H7 (cell line): Measurements from ENCODE around the gene FLT1. TPM values are rescaled to one million over a fixed set of nuclear protein-coding genes. Genes with fewer than 3 reads are reported as not detected.

Source experiments
- DNase-seq: peaks from one replicate; pipeline ENCODE4 v3.0.0; 2012
- H3K27me3 ChIP-seq: 2 replicates; pipeline ENCODE4 v1.6.0; 2011; ENCODE audit warnings: mild to moderate bottlenecking, low read length; ENCODE audit not compliant: control insufficient read depth, insufficient read depth
- H3K36me3 ChIP-seq: replicated peaks from 2 replicates; pipeline ENCODE4 v1.5.1; 2011; ENCODE audit warnings: low read length; ENCODE audit not compliant: control insufficient read depth, insufficient read depth
- H3K4me3 ChIP-seq: 2 replicates; pipeline ENCODE4 v1.5.1; 2011; ENCODE audit warnings: low read depth, mild to moderate bottlenecking, control low read depth, low read length, moderate library complexity; ENCODE audit not compliant: insufficient read depth
- total RNA-seq: library from RNA; depleted of rRNA; stranded (reverse); fragments of >200 nt; shearing (Covaris generic); gene quantifications from 2 replicates; pipeline ENCODE4 v1.2.3, GENCODE V29; 2014; rRNA removed

The FLT1 gene
- total RNA-seq: 55.3 and 59.4 TPM in 2 replicates

DNA sequence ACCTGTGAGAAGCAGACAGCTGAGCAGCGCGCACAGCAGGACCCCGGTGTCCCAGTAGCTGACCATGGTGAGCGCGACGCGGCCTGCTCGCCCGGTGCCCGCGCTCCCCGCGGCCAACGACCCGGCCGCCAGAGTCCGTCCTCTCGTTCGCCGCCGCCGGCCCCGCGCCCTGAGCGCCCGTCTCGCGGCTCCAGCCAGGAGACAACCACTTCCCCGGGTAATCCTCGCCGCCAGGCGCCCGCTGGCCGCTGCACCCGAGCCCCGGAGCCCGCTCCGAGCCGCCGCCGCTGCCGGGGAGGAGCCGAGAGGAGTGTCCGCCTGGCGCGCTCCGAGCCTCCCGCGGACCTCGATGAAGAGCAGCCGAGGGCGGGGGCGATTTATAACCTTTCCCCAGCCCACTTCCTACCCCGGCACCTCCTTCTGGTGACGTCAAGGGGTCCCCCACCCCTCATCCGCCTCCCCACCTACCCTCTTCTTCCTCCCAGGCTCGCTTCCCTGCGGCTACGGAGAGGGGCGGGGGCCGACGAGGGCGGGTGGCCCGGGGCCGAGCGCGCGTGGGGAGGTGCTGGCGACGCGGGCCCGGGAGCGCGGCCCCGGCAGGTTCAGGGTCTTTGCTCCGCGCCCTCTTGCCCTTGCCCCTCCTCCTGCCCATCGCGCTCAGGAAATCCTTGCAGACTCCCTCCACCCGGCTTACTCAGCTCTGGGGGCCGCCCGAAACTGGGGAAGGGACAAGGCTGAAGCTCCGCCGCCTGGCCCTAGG is at the start of gene FLT1:
Gene FLT1, minus strand, starts transcription at position 351 of the 760 bp plus-strand sequence. Its CDS starts 285 bp downstream, at position 66.
- H3K36me3 ChIP-seq: no peaks in the 10 kb centered on the region
- H3K4me3 ChIP-seq: peak within 1 kb of the TSS; percentile 90
- H3K27me3 ChIP-seq: peaks cover 25% of the 10 kb centered on the region
- peak; percentile 92 for DNase-seq

DNA sequence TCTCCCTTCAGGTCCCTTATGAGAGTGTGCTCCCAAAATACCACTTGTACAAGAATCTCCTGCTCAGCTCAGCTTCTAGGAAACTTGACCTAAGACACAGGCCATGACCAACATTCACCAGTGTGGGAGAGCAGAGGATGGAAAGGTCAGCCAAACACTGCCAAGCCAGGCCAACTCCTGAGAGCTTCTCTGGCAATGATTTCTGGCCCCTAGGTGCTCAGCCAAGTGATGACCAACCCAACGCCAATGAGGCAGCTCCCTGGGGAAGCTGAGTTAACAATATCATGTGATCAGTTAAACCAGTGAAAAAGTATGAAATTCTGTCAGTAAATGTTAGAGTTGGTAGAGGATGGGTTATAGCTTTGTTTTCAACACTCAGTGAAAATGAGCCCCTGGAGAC is 49.1 kb upstream of the FLT1 start:
- no peaks in the 10 kb centered on the region for H3K27me3 ChIP-seq
- no peak for DNase-seq
- no peaks in the 10 kb centered on the region for H3K36me3 ChIP-seq
- no peak overlapping the region for H3K4me3 ChIP-seq

DNA sequence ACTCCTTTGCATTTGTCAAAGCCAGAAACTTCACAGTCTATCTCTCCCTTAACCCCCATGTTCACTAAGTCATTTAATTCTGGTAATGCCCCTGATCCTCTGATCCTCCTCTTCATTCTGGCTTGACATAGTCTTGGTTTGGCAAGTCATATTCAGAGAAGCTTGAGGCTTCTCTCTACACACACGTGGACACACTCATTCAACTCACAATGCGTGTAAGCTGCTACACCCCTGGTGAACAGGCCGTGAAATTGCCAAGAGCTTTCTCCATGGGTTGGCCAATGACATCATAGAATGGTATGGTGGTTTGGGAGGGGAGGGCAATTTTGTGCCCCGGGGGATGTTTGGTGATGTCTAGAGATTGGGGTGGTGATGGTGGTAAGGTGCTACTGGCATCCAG is 47.9 kb upstream of the FLT1 start:
- no peak for DNase-seq
- no peak overlapping the region for H3K4me3 ChIP-seq

DNA sequence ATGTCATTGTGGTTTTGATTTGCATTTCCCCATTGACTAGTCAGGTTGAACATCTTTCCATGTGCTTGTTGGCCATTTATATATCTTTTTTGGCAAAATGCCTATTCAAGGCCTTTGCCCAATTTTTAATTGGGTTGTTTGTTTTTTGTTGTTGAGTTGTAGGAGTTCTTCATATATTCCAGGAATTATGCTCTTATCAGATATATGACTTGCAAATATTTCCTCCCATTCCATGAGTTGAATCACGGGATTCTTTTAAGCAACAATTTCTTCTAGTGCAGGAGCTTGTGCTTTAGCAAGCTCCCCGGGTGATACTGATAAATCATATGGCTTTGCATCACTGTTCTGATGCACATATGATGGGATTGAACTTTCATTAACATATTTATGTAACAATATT is 47.0 kb upstream of the FLT1 start:
- no peak for DNase-seq
- Histone ChIP-seq H3K27me3 (no peaks in the 10 kb centered on the region), H3K4me3 (no peak overlapping the region), H3K36me3 (no peaks in the 10 kb centered on the region)

More for the DNA sequence above, 47.9 kb upstream of the FLT1 start:
- no peaks in the 10 kb centered on the region for H3K27me3 ChIP-seq
- no peaks in the 10 kb centered on the region for H3K36me3 ChIP-seq

GRCh38 chr13:28540612-28541011 is 45.7 kb upstream of the FLT1 start:
- peak; percentile 60 for DNase-seq
- H3K36me3 ChIP-seq: no peaks in the 10 kb centered on the region
- no peak overlapping the region for H3K4me3 ChIP-seq
- H3K27me3 ChIP-seq: no peaks in the 10 kb centered on the region

DNA sequence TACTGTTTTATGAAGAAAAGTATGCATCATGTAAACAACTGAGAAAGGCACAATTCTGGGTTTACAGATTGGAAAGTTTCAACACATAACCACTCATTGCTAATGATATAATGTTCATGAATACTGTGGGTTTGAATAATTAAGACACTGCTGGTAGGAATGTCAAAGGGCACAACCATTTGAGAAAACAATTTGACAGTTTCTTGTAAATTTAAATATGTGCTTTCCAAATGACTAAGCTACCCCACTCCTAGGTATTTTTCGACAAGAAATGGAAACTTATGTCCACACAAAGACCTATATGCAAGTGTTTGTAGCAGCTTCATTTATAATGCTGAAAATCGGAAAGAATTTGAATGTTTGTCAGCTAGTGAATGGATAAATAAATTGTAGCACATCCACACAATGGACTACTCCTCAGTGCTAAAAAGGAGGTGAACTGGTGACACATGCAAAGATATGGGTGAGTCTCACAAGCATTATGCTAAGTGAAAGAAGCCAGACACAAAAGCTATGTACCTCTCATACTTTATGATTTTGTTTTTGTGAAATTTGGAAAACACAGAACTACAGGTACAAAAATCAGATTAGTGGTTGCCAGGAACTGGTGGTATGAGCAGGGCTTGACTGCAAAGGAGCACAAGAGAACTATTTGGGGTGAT is 44.8 kb upstream of the FLT1 start:
- no peak for DNase-seq
- Histone ChIP-seq H3K4me3 (no peak overlapping the region), H3K27me3 (no peaks in the 10 kb centered on the region)

DNA sequence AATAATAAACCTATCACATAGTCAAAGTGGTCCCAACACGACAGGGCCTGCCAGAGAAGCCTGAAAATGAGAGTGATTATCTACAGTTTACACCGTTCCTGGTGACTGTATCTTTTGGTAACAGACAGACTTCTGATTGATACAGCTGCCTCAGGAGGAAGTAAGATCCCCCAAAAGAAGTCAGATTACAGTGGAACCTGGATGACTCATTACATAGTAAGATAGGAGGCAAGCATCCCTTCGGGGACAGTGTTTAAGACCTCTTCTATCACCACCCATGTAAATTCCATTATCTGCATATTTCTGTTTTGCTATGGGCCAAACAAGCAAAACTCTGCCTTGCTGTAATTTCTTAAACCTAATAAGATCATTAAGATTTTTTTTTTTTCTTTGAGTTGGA is 44.0 kb upstream of the FLT1 start:
- Histone ChIP-seq H3K27me3 (no peaks in the 10 kb centered on the region), H3K36me3 (no peaks in the 10 kb centered on the region), H3K4me3 (no peak overlapping the region)
- no peak for DNase-seq

More for the DNA sequence above, 44.8 kb upstream of the FLT1 start:
- no peaks in the 10 kb centered on the region for H3K36me3 ChIP-seq

DNA sequence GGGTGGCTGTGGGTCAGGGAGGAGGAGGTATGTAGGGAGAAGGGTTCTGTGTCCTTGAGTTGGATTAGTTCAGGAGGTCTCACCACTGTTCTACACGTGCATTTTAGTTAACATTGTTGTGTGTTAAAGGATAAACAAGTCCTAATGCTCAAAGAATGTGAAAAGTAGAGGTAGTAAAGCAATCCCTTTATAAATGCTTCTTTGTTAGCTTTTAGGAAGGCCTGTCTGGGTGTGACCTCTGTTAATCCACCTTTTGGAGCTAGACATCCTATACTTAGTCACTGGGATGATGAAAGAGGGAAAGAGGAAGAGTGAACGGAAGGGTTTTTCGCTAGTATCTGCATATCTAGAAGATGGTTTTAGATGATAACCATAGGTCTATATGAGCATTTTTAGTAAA is 42.2 kb upstream of the FLT1 start:
- Histone ChIP-seq H3K27me3 (peaks cover 12% of the 10 kb centered on the region), H3K36me3 (no peaks in the 10 kb centered on the region), H3K4me3 (no peak overlapping the region)
- no peak for DNase-seq

- Histone ChIP-seq H3K4me3 (no peak overlapping the region), H3K27me3 (peaks cover 20% of the 10 kb centered on the region), H3K36me3 (no peaks in the 10 kb centered on the region)
- no peak for DNase-seq
Measured at GRCh38 chr13:28536371-28536770, 41.4 kb upstream of the FLT1 start.

- Histone ChIP-seq H3K4me3 (no peak overlapping the region), H3K36me3 (no peaks in the 10 kb centered on the region), H3K27me3 (peaks cover 21% of the 10 kb centered on the region)
- DNase-seq: no peak
Measured at GRCh38 chr13:28535734-28536133, 40.8 kb upstream of the FLT1 start.

DNA sequence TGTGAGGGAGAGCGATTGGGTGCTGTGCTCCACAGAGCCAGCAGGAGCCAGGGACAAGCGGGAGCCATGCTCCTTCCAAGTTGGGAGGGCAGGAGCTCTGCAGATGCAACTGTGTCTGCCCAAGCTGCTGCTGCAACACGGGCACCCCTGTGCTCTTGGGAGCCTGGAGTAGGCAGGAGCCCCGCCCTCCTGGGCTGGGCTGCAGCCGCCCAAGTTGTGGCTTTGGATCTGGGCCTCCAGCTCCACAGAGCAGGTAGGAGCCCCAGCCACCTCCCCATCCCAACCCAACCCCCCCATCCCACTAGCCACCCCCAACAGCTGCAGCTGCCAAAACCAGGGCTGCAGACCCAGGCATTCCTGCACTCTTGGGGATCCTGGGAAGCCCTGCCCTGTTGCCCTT is 39.9 kb upstream of the FLT1 start:
- H3K4me3 ChIP-seq: no peak overlapping the region
- H3K27me3 ChIP-seq: peaks cover 21% of the 10 kb centered on the region
- no peak for DNase-seq
- no peaks in the 10 kb centered on the region for H3K36me3 ChIP-seq

DNA sequence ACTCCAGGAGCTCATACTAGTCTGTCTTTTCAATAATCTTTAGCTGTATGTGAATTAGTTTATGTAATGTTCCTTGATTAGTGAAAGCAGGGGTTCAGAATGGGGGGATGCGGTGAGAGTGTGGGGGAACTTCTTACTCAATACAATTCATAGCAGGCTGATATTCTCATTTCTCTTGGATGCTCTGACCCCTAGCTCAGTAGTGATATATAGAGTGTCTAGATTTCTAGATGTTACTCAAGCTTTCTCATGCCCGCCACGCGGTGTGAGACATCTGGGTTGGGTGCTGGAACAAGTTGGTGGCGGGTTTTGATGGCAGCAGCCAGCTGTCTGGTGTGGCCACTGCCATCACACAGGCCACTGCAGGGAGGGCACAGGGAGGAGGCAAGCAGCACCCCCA is 39.3 kb upstream of the FLT1 start:
- Histone ChIP-seq H3K27me3 (peaks cover 21% of the 10 kb centered on the region), H3K4me3 (no peak overlapping the region)

GRCh38 chr13:28533441-28534166 is 38.7 kb upstream of the FLT1 start:
- Histone ChIP-seq H3K36me3 (no peaks in the 10 kb centered on the region), H3K4me3 (no peak overlapping the region), H3K27me3 (peaks cover 21% of the 10 kb centered on the region)

More for the DNA sequence above, 39.3 kb upstream of the FLT1 start:
- DNase-seq: no peak
- no peaks in the 10 kb centered on the region for H3K36me3 ChIP-seq

GRCh38 chr13:28533125-28533436 is 38.2 kb upstream of the FLT1 start:
- Histone ChIP-seq H3K27me3 (peaks cover 21% of the 10 kb centered on the region), H3K36me3 (no peaks in the 10 kb centered on the region), H3K4me3 (peak overlapping the region; percentile 54)
- DNase-seq: no peak

More at GRCh38 chr13:28533441-28534166, 38.7 kb upstream of the FLT1 start:
- peak; percentile 59 for DNase-seq
